NCI-H1092 (cell line): Measurements from ENCODE around the gene WDR43.

Experiments used
- DNase-seq: peaks from one replicate; lab custom pipeline; 2025; lab: John Stamatoyannopoulos, UW

WDR43 gene

DNA sequence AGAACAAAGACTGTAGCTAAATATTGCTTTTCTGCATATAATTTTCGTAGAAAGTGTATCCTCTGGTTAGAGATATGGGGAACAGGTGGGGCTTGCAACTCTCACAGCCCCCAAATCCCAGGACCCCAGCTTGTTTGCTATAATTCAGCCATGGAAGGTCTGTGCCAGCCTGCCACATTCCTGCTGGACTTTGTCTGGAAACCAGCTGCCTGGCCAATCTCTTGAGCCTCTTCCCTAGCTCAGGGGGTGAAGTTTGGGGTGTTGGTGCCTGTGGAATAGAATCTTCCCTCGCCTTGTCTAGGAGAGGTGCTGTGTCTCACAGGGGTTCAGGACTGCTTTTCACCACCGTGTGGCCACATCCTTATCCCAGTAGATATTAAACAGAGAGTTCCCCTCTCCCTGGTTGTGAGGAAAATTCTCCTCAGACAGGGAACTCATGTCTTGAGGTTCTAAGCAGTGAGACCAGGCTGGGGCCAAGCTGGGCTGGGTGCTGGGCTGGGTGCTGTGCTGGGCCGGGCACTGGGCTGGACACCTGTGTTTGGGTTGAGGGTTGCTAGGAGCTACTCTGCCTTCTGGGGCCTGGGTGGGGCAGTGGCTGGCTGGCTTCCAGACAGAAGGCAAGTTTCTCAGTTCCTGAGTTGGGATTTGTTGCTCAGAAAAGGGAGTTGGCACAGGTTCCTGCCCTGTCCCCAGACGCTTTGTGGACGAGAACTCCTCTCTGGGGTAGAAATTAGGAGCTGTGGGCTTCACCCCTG is 98.9 kb downstream of the WDR43 start:
- DNase-seq = no peak

DNA sequence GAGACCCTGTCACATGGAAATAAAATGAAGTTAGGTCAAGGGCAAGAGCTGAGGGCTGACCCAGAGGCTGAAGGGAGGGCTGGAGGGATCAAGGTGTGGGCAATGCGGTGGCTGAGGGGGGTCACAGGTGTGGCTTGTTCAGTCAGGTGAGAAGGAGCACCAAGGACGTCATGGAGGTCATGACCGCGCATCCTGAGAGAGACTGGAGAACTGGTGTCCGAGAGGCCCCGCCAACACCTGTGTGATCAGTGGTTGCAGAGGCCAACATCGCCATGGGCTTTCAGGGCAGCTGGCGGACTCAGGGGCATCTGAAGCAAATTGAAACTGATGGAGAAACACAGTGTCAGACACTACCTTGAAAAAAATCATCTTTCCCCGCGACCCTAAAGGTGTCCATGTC is 99.6 kb downstream of the WDR43 start:
- DNase-seq = no peak

DNA sequence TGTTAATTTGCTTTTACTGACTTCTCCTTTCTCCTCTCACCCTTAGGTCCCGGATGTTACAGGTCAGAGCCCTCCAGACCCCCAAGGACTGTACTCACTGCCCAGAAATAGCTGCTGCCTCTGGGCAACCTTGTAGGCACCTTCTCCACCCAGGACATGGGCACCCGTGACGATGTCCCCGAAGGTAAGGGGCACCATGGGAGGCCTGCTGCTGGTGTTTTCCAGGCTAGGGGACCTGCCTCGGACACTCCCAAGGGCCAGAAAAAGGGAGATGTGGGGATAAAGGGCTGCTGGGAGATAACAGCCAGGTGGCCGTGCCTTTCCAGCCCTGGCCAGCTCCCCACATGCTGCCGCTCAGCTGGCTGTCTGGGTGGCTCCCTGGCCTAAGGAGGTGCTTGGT is 100.2 kb downstream of the WDR43 start:
- no peak for DNase-seq

DNA sequence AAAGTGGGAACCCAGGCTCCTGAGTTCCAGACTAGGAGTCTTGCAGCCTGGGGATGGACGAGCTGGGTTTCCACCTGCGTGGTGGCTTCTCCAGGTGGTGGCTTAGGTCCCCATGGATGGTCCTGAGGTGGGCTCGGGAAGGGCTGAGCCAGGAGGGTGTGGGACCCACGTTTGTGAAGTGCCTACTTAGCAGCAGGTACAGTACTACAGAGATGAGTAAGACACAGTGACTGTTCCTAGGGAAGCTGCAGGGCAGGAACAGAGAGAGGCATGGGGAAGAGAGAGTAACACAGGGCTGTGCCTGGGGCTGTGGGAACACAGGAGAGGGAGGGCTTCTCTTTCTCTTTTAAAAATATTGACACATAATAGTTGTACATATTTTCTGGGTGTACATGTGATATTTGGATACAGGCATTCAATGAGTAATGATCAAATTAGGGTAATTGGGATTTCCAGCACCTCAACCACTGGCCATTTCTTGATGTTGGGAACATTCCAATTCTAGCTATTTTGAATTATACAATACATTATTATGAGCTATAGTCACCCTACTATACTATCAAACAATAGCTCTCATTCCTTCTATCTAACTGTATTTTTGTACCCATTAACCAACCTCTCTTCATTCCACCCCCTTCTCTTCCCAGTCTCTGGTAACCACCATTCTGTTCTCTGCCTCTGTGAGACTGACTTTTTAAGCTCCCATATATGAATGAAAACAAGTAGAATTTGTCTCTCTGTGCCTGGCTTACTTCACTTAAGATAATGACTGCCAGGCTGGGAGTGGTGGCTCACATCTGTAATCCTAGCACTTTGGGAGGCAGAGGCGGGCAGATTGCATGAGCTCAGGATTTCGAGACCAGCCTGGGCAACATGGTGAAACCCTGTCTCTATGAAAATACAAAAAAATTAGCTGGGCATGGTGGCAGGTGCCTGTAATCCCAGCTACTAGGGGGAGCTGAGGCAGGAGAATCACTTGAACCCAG is 101.6 kb downstream of the WDR43 start:
- no peak for DNase-seq

DNA sequence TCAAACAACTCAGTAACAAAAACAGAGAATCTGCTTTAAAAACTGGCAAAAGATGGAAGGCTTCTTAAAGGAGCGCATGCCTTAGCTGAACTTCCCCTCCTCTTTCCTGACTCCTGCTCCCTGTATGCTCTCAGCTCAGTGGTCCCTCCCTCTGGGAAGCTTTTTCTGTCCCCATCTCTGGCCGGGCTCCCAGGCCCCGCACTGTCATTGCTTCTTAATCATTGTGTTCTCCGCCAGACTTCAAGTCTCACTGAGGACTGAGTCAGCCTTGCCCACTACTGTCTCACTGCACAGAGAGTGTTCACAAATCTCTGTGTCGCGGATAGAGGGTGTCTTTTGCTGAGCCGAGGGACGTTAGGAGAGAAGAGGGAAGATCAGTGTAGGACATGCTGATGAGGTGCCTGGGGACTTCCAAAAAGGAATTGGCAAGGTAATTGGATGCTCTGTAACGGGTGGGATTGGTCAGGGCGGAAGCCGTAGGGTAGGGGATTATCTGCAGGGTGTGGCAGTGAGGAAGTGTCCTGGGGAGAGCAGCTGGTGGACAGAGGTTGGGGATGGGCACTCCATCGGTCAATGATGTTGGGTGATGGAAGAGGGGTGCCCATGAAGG is 102.9 kb downstream of the WDR43 start:
- DNase-seq = no peak
